HEK293 (cell line): ENCODE data around the gene TMEM51.

Experiments used
- CTCF ChIA-PET: fragments of 350-600 bp; formaldehyde crosslinking; extraction: SDS; loops from one replicate; lab custom pipeline; 2021; ENCODE audit warnings: antibody characterized with exemption; lab: Yijun Ruan, JAX
- POLR2A ChIA-PET: fragments of 300-600 bp; formaldehyde crosslinking; extraction: SDS; loops from one replicate; lab custom pipeline; 2020; ENCODE audit warnings: antibody characterized with exemption, inconsistent platforms; lab: Yijun Ruan, JAX
- H3K27ac ChIP-seq: fragments of 200-500 bp; sonication (Bioruptor generic); 2 replicates; pipeline ENCODE4 v1.5.1; 2014; ENCODE audit warnings: low read depth, low read length, control low read depth, inconsistent platforms; ENCODE audit errors: extremely low read depth
- H3K36me3 ChIP-seq, 2 experiments: fragments of 200-500 bp in 1 of 2; sonication (Bioruptor generic) in 1 of 2; 1 replicate in 1 of 2; 2 replicates in 1 of 2; pipeline ENCODE4 v1.5.1; 2014 to 2017; ENCODE audit warnings: inconsistent platforms in 2 of 2, low read length in 2 of 2; ENCODE audit not compliant: control insufficient read depth in 2 of 2, insufficient read depth in 1 of 2
- H3K4me1 ChIP-seq: fragments of 200-500 bp; sonication (Bioruptor generic); 2 replicates; pipeline ENCODE4 v1.5.1; 2014; ENCODE audit warnings: mild to moderate bottlenecking, low read length, inconsistent platforms; ENCODE audit not compliant: control insufficient read depth, insufficient read depth
- H3K4me3 ChIP-seq: 2 replicates; pipeline ENCODE4 v1.5.1; 2011; ENCODE audit warnings: low read depth, mild to moderate bottlenecking, control low read depth, low read length, moderate library complexity
- H3K9me3 ChIP-seq: fragments of 200-500 bp; sonication (Bioruptor generic); 2 replicates; pipeline ENCODE4 v1.5.1; 2014; ENCODE audit warnings: low read depth, low read length, inconsistent platforms; ENCODE audit not compliant: control insufficient read depth, insufficient read depth
- SCRT1 ChIP-seq: fragments of 450-650 bp; formaldehyde crosslinking; IDR thresholded peaks from 2 replicates; pipeline ENCODE4 v1.5.1; 2016; ENCODE audit warnings: missing biosample characterization, missing genetic modification characterization, borderline replicate concordance
- SETDB1 ChIP-seq: IDR thresholded peaks from one replicate; pipeline ENCODE4 v1.6.1; 2017; ENCODE audit warnings: mild to moderate bottlenecking, low read length, moderate library complexity, mixed read lengths; ENCODE audit not compliant: insufficient read length
- YY2 ChIP-seq: fragments of 450-650 bp; formaldehyde crosslinking; IDR thresholded peaks from 2 replicates; pipeline ENCODE4 v1.5.1; 2016; ENCODE audit warnings: missing biosample characterization, missing genetic modification characterization
- ZBTB21 ChIP-seq: fragments of 450-650 bp; formaldehyde crosslinking; IDR thresholded peaks from 2 replicates; pipeline ENCODE4 v1.5.1; 2017; ENCODE audit warnings: missing biosample characterization, missing genetic modification characterization
- ZNF23 ChIP-seq: fragments of 450-650 bp; formaldehyde crosslinking; IDR thresholded peaks from 2 replicates; pipeline ENCODE4 v1.5.1; 2016; ENCODE audit warnings: missing biosample characterization, missing genetic modification characterization, borderline replicate concordance
- ZNF248 ChIP-seq: fragments of 450-650 bp; formaldehyde crosslinking; IDR thresholded peaks from 2 replicates; pipeline ENCODE4 v1.5.1; 2017; ENCODE audit warnings: missing biosample characterization, missing genetic modification characterization
- ZNF341 ChIP-seq: fragments of 450-650 bp; formaldehyde crosslinking; IDR thresholded peaks from 2 replicates; pipeline ENCODE4; 2016; ENCODE audit warnings: low read depth, missing biosample characterization, missing genetic modification characterization
- ZNF433 ChIP-seq: fragments of 450-650 bp; formaldehyde crosslinking; IDR thresholded peaks from 2 replicates; pipeline ENCODE4 v1.5.1; 2016; ENCODE audit warnings: missing biosample characterization, missing genetic modification characterization, low read depth
- ZNF48 ChIP-seq: fragments of 450-650 bp; formaldehyde crosslinking; IDR thresholded peaks from 2 replicates; pipeline ENCODE4 v1.5.1; 2016; ENCODE audit warnings: missing biosample characterization, missing genetic modification characterization
- ZNF548 ChIP-seq: fragments of 450-650 bp; formaldehyde crosslinking; IDR thresholded peaks from 2 replicates; pipeline ENCODE4 v1.5.1; 2016; ENCODE audit warnings: missing biosample characterization, missing genetic modification characterization
- ZNF561 ChIP-seq: fragments of 450-650 bp; IDR thresholded peaks from 2 replicates; pipeline ENCODE4 v1.5.1; 2018; ENCODE audit warnings: missing biosample characterization, missing genetic modification characterization, borderline replicate concordance
- ZNF677 ChIP-seq: fragments of 450-650 bp; IDR thresholded peaks from 2 replicates; pipeline ENCODE4 v1.5.0; 2018; ENCODE audit warnings: missing biosample characterization, mild to moderate bottlenecking, missing genetic modification characterization, moderate library complexity
- ZNF701 ChIP-seq: fragments of 450-650 bp; formaldehyde crosslinking; IDR thresholded peaks from 2 replicates; pipeline ENCODE4 v1.5.1; 2016; ENCODE audit warnings: missing biosample characterization, missing genetic modification characterization
- TF ChIP-seq, protein P1 (sequence below): fragments of 450-650 bp; IDR thresholded peaks from 2 replicates; pipeline ENCODE4 v1.5.1; 2018; ENCODE audit warnings: missing biosample characterization, missing genetic modification characterization
- TF ChIP-seq, protein P2 (sequence below): fragments of 450-650 bp; formaldehyde crosslinking; IDR thresholded peaks from 2 replicates; pipeline ENCODE4 v1.5.1; 2016; ENCODE audit warnings: missing biosample characterization, missing genetic modification characterization

Gene TMEM51

DNA sequence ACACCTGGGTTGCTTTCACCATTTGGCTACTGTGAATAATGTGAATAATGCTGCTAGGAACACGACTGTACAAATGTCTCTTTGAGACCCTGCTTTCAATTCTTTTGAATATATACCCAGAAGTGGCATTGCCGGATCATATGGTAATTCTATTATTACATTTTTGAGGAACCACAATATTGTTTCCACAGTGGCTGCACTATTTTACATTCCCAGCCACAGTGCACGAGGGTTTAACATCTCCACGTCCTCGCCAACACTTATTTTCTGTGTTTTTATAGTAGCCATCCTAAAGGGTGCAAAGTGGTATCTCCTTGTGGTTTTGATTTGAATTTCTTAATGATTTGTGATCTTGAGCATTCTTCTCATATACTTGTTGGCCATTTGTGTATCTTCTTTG is 109.2 kb downstream of the TMEM51 start:
- H3K9me3 ChIP-seq: no peaks in the 10 kb centered on the region; the same call in 1 of the 2 replicates
- H3K36me3 ChIP-seq: no peaks in the 10 kb centered on the region
- H3K4me1 ChIP-seq: no peaks in the 10 kb centered on the region
- POLR2A ChIA-PET: interaction anchor here (0.7 kb wide), 1 partner anchor 475 kb away, joined by 7 read pairs; no protein-coding TSS in a partner anchor
- CTCF ChIA-PET: interaction anchor here (0.6 to 2.4 kb wide), 4 partner anchors 10 to 110 kb away, joined by 3 to 14 read pairs (median 4); no protein-coding TSS in a partner anchor
- TF ChIP-seq ZNF433 (tag by site-specific recombination): no peak
- TF ChIP-seq ZNF23 (tag by site-specific recombination): no peak
- no peak for TF ChIP-seq YY2 (tag by site-specific recombination)
- no peak for TF ChIP-seq ZNF561 (tag by site-specific recombination)
- TF ChIP-seq ZNF48 (tag by site-specific recombination): no peak
- TF ChIP-seq ZNF677 (tag by site-specific recombination): no peak
- TF ChIP-seq ZNF701 (tag by site-specific recombination): no peak
- TF ChIP-seq, protein P1, sequence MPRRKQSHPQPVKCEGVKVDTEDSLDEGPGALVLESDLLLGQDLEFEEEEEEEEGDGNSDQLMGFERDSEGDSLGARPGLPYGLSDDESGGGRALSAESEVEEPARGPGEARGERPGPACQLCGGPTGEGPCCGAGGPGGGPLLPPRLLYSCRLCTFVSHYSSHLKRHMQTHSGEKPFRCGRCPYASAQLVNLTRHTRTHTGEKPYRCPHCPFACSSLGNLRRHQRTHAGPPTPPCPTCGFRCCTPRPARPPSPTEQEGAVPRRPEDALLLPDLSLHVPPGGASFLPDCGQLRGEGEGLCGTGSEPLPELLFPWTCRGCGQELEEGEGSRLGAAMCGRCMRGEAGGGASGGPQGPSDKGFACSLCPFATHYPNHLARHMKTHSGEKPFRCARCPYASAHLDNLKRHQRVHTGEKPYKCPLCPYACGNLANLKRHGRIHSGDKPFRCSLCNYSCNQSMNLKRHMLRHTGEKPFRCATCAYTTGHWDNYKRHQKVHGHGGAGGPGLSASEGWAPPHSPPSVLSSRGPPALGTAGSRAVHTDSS: no peak
- TF ChIP-seq ZNF341 (tag by site-specific recombination): no peak
- TF ChIP-seq, protein P2, sequence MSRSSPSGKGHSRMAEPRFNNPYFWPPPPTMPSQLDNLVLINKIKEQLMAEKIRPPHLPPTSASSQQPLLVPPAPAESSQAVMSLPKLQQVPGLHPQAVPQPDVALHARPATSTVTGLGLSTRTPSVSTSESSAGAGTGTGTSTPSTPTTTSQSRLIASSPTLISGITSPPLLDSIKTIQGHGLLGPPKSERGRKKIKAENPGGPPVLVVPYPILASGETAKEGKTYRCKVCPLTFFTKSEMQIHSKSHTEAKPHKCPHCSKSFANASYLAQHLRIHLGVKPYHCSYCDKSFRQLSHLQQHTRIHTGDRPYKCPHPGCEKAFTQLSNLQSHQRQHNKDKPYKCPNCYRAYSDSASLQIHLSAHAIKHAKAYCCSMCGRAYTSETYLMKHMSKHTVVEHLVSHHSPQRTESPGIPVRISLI: no peak
- TF ChIP-seq ZNF248 (tag by site-specific recombination): no peak
- TF ChIP-seq ZBTB21 (tag by site-specific recombination): no peak
- no peak for TF ChIP-seq ZNF548
- no peak overlapping the region for H3K27ac ChIP-seq
- H3K4me3 ChIP-seq: no peak overlapping the region

DNA sequence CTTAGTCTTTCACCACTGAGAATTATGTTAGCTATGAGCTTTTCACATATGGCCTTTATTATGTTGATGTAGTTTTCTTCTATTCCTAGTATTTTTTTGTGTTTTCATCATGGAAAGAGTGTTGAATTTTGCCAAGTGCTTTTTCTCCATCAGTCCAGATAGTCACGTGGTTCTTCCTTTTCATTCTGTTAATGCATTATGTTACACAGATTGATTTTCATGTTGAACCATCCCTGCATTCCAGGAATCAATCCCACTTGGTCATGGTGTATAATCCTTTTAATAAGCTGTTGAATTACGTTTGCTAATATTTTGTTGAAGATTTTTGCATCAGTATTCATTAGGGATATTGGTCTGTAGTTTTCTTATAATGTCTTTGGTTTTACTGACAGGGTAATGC is 111.2 kb downstream of the TMEM51 start:
- peak; percentile 53 for TF ChIP-seq SETDB1
- no peak for TF ChIP-seq SCRT1 (tag by site-specific recombination)
- H3K27ac ChIP-seq: no peak overlapping the region
- POLR2A ChIA-PET: no interaction called here

More for the DNA sequence above, 111.2 kb downstream of the TMEM51 start:
- Histone ChIP-seq H3K4me1 (no peaks in the 10 kb centered on the region), H3K4me3 (no peak overlapping the region), H3K9me3 (no peaks in the 10 kb centered on the region; the same call in 1 of the 2 replicates), H3K36me3 (no peaks in the 10 kb centered on the region)
- CTCF ChIA-PET: interaction anchor here (0.5 to 1.2 kb wide), 6 partner anchors 10 to 1438 kb away, joined by 3 to 4 read pairs (median 3); no protein-coding TSS in a partner anchor
